Keratinocyte (primary cell): ENCODE data around the gene DLX6.

ENCODE experiments used
- CTCF ChIP-seq, 3 experiments: IDR thresholded peaks in 1 of 3; conservative IDR thresholded peaks in 1 of 3; optimal IDR thresholded peaks in 1 of 3; 2 replicates in 2 of 3; 3 replicates in 1 of 3; pipeline versions ENCODE3 to v1.5.1; 2011; ENCODE audit warnings: low read length in 3 of 3, mild to moderate bottlenecking in 3 of 3, moderate library complexity in 2 of 3, control low read depth in 1 of 3, inconsistent platforms in 1 of 3; ENCODE audit not compliant: insufficient read depth in 2 of 3; ENCODE audit errors: extremely low read depth in 1 of 3
- EZH2 ChIP-seq: IDR thresholded peaks from one replicate; pipeline ENCODE4 v1.6.1; 2012; ENCODE audit warnings: inconsistent platforms, mild to moderate bottlenecking, low read length, moderate library complexity

DNA sequence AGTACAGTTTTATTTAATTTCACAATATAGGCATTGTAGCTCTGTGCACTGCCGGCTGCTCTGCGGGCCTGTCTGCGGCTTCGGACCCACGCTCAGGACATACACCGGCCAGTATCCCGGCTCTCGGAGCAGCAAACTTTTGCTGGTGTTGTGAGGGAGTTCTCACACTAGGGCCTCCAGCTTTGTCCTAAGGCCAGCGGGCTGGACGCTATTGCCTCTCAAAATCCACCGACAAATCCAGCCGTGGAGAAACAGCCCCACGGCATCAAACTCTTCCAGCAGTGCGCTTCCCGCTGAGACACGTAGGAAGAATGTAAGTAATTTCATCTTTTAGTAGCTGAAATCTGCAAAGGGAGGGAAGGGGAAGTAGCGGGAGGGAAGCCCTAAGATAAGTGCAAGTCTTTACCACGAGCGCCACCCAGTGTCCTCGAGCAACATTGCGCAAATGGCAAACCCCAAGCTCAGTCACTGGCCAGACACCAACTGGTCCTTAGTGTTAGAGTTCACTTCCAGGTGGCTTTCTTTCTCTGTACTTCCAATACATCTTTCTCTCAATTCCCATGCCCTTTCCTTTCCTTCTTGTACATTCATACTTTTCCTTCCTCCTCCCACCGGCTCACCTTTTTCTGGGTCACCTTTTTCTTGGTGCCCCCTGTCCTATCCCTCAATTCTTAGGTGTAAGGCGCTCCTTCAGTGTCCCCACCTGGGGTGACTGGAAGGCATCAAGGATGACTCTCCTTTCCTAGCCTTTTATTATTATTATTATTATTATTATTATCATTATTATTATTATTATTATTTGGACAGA lies 22.3 kb downstream of the DLX6 start:
- TF ChIP-seq CTCF (optimal IDR thresholded peaks at IDR 0.05 in 1 of 3, IDR thresholded peaks at IDR 0.05 in 1 of 3, conservative IDR thresholded peaks at IDR 0.05 in 1 of 3; ENCODE audit: extremely low read depth in 1 of 3, insufficient read depth in 2 of 3, low read length in 3 of 3): peak; percentile 93 to 98 (median 97)
- TF ChIP-seq EZH2: no peak
